HG03025 (cell line): ENCODE results near the gene CSHL1.
A peak's percentile ranks its signal among the peaks of the same experiment; 100 is the strongest.
"Not testable (repeated sequence)": the region's sequence is repeated elsewhere in the genome, so short reads cannot be mapped to it uniquely, and the experiment has no call there.

Experiments used
- ATAC-seq: cut with Tn5 transposase; IDR thresholded peaks from one replicate; pipeline ENCODE4 v1.9.1; 2021; ENCODE audit warnings: mild to moderate bottlenecking, moderate library complexity; ENCODE audit not compliant: unreplicated experiment, low FRiP score

Gene CSHL1

GRCh38 chr17:63941162-63941561 is 30.1 kb upstream of the CSHL1 start:
- ATAC-seq, result no peak

- ATAC-seq, result no peak
These were observed 29.5 kb upstream of the CSHL1 start for GRCh38 chr17:63940584-63940983.

GRCh38 chr17:63939884-63940283 is 28.8 kb upstream of the CSHL1 start:
- no peak for ATAC-seq

- ATAC-seq, result no peak
These were observed 28.3 kb upstream of the CSHL1 start for GRCh38 chr17:63939401-63939800.

GRCh38 chr17:63937920-63938319 is 26.9 kb upstream of the CSHL1 start:
- no peak for ATAC-seq

- no peak for ATAC-seq
These were observed 26.3 kb upstream of the CSHL1 start for GRCh38 chr17:63937319-63937718.

GRCh38 chr17:63934183-63935112 is 23.4 kb upstream of the CSHL1 start:
- no peak for ATAC-seq

GRCh38 chr17:63933598-63933997 is 22.5 kb upstream of the CSHL1 start:
- no peak for ATAC-seq

GRCh38 chr17:63932721-63933120 is 21.7 kb upstream of the CSHL1 start:
- ATAC-seq, result peak; percentile 17

- ATAC-seq, result peak; percentile 67
These were observed 21.0 kb upstream of the CSHL1 start, which contains the start of gene CD79B for GRCh38 chr17:63931981-63932561. Gene CD79B, minus strand, starts transcription at chr17:63932331. Its CDS starts 70 bp downstream, at chr17:63932261.

GRCh38 chr17:63930951-63931575 is 20.0 kb upstream of the CSHL1 start:
- no peak for ATAC-seq

GRCh38 chr17:63929860-63930766 is 19.1 kb upstream of the CSHL1 start:
- ATAC-seq, result no peak

- no peak for ATAC-seq
These were observed 18.1 kb upstream of the CSHL1 start for GRCh38 chr17:63928966-63929695.

GRCh38 chr17:63928172-63928666 is 17.2 kb upstream of the CSHL1 start:
- ATAC-seq, result no peak

GRCh38 chr17:63927464-63928171 is 16.6 kb upstream of the CSHL1 start:
- ATAC-seq, result no peak

- ATAC-seq, result no peak
These were observed 15.1 kb upstream of the CSHL1 start for GRCh38 chr17:63926164-63926563.

GRCh38 chr17:63925615-63926014 is 14.6 kb upstream of the CSHL1 start:
- no peak for ATAC-seq

GRCh38 chr17:63922402-63922801 is 11.3 kb upstream of the CSHL1 start:
- not testable (repeated sequence) for ATAC-seq

- ATAC-seq, result not testable (repeated sequence)
These were observed 9.7 kb upstream of the CSHL1 start for GRCh38 chr17:63920779-63921178.
